ENCODE data around the gene CARD8. TPM values are rescaled to one million over a fixed set of nuclear protein-coding genes. Genes with fewer than 3 reads are reported as not detected.

The CARD8 gene
- total RNA-seq, 1 experiment from 2014 or later = 23.0 TPM

DNA sequence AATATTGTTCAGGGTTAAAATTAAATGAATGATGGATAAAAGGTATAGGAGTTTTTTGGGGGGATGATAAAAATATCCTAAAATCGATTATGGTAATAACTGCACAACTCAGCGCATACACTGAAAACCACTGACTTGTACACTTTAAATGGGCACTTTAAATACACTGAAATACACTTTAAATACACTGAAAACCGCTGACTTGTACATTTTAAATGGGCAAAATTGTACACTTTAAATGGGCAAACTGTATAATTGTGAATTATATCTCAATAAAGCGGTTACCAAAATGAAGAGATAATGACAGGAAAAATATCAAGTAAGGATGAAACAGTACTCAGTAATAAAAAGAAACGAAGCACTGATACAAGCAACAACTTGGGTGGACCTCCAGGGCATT is 87.0 kb downstream of the CARD8 start:
- ATAC-seq = no peak

More for the DNA sequence above, 87.0 kb downstream of the CARD8 start:
- H3K9me3 Mint-ChIP-seq = no peaks in the 10 kb centered on the region
- H3K36me3 Mint-ChIP-seq = peaks cover 25% of the 10 kb centered on the region
- ChIA-PET POLR2A (no interaction called here), CTCF (interaction anchor here (1.2 kb wide), 1 partner anchor 16 kb away, joined by 4 read pairs; no protein-coding TSS in a partner anchor)
- no peak for DNase-seq (ENCODE audit: low spot score)
- H3K4me1 Mint-ChIP-seq = peaks cover 16% of the 10 kb centered on the region
- no peak overlapping the region for H3K27ac Mint-ChIP-seq
- TF ChIP-seq, protein P1, sequence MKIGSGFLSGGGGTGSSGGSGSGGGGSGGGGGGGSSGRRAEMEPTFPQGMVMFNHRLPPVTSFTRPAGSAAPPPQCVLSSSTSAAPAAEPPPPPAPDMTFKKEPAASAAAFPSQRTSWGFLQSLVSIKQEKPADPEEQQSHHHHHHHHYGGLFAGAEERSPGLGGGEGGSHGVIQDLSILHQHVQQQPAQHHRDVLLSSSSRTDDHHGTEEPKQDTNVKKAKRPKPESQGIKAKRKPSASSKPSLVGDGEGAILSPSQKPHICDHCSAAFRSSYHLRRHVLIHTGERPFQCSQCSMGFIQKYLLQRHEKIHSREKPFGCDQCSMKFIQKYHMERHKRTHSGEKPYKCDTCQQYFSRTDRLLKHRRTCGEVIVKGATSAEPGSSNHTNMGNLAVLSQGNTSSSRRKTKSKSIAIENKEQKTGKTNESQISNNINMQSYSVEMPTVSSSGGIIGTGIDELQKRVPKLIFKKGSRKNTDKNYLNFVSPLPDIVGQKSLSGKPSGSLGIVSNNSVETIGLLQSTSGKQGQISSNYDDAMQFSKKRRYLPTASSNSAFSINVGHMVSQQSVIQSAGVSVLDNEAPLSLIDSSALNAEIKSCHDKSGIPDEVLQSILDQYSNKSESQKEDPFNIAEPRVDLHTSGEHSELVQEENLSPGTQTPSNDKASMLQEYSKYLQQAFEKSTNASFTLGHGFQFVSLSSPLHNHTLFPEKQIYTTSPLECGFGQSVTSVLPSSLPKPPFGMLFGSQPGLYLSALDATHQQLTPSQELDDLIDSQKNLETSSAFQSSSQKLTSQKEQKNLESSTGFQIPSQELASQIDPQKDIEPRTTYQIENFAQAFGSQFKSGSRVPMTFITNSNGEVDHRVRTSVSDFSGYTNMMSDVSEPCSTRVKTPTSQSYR (CRISPR knock-in tag; IDR thresholded peaks at IDR 0.05) = no peak
- TF ChIP-seq IRF1 (CRISPR knock-in tag; IDR thresholded peaks at IDR 0.05) = no peak
- TF ChIP-seq GRHL2 (CRISPR knock-in tag; IDR thresholded peaks at IDR 0.05; ENCODE audit: insufficient replicate concordance, severe bottlenecking) = no peak
- no peak for TF ChIP-seq ZNF121 (CRISPR knock-in tag; IDR thresholded peaks at IDR 0.05)
- no peak for TF ChIP-seq NFATC4 (CRISPR knock-in tag; IDR thresholded peaks at IDR 0.05)
- TF ChIP-seq ZNF671 (CRISPR knock-in tag; IDR thresholded peaks at IDR 0.05) = no peak
- TF ChIP-seq HMGXB4 (CRISPR knock-in tag; IDR thresholded peaks at IDR 0.05) = no peak
- no peak for TF ChIP-seq CTCF (IDR thresholded peaks at IDR 0.05)
- TF ChIP-seq FOXP4 (CRISPR knock-in tag; IDR thresholded peaks at IDR 0.05) = no peak
- TF ChIP-seq ZNF138 (CRISPR knock-in tag; conservative IDR thresholded peaks at IDR 0.05) = no peak
- TF ChIP-seq ZNF416 (CRISPR knock-in tag; IDR thresholded peaks at IDR 0.05) = no peak
- no peak for TF ChIP-seq OVOL2 (CRISPR knock-in tag; IDR thresholded peaks at IDR 0.05; ENCODE audit: borderline replicate concordance)
- no peak for TF ChIP-seq GABPB1 (CRISPR knock-in tag; IDR thresholded peaks at IDR 0.05)
- TF ChIP-seq NR2C2 (CRISPR knock-in tag; IDR thresholded peaks at IDR 0.05) = no peak
- TF ChIP-seq ATF2 (CRISPR knock-in tag; IDR thresholded peaks at IDR 0.05; ENCODE audit: borderline replicate concordance, low read depth) = no peak
- TF ChIP-seq NR1H2 (CRISPR knock-in tag; IDR thresholded peaks at IDR 0.05) = no peak
- no peak for TF ChIP-seq RELA (CRISPR knock-in tag; IDR thresholded peaks at IDR 0.05; ENCODE audit: borderline replicate concordance)
- H3K27me3 Mint-ChIP-seq (ENCODE audit: low read depth) = no peaks in the 10 kb centered on the region
- H3K4me3 Mint-ChIP-seq = no peak overlapping the region
